Measurements from ENCODE around the gene TRIM17.

TRIM17 gene

DNA sequence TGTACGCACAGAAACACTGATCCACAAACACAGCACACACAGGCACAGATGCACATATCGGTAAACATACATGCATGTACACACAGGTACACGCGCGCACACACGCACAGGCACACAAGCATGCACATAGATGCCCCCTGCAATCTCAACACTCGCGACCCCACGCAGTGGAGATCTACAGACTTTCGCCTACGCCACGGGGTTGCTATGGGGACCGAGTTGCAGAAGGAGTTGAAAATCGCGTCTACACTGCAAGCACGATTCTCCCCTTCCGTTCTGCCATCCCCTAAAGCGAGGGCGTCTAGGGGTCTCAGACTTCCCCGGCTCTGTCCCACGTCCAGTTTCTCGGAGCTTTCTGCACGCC, 826 bp downstream of the TRIM17 start:
- no peak for DNase-seq

DNA sequence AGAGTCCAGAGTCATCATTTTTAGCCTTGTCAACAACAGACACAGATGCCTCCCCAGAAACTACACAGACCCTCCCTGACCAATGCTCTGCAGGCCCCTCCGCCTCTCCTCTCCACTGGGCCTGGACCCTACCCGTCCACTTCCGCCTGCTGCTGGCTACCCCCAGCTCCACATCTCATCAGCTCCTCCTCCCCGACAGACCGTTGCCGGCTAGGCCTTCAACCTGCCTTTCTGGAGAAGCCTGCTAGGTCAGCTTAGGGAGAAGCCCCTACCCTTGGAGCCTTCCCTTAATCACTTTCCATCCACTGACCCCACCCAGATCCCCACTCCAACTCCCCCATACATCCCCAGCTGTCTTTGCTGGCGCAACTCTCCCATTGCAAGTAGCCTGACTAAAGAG, 1.4 kb downstream of the TRIM17 start:
- no peak for DNase-seq

GRCh38 chr1:228414511-228415211, 2.0 kb downstream of the TRIM17 start:
- no peak for DNase-seq

DNA sequence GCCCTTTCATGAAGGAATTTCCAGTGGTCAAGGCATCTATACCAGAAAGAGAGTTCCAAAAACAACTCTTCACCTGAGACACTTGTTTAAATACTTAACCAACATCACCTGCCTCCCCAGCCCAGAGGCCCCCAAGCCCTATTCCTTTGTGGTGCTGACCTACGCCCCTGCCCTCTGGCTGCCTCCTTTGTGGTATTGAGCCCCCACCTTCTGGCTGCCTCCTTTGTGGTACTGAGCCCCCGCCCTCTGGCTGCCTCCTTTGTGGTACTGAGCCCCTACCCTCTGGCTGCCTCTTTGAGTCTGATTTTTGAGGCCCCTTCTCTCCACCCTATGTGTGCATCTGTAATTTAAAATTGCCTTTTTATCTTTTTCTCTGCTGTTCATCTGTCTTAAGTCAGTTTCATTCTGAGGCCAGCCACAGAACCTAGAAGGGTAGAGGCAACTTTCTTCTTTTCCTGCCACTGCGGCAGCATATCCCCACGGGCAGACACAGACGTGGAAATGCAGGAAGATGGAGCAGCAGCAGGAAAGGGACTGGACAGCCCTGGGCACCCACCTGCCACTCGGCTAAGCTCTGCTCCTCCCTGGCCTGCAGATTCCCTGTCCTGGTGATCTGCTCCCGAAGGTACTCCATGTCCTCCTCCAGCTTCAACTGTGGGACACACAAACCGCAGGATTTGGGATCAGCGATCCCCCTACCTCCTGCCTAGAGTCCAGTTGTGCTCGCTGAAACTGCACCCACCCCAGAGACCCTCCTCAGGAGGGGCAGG, 3.2 kb downstream of the TRIM17 start:
- DNase-seq, result no peak

DNA sequence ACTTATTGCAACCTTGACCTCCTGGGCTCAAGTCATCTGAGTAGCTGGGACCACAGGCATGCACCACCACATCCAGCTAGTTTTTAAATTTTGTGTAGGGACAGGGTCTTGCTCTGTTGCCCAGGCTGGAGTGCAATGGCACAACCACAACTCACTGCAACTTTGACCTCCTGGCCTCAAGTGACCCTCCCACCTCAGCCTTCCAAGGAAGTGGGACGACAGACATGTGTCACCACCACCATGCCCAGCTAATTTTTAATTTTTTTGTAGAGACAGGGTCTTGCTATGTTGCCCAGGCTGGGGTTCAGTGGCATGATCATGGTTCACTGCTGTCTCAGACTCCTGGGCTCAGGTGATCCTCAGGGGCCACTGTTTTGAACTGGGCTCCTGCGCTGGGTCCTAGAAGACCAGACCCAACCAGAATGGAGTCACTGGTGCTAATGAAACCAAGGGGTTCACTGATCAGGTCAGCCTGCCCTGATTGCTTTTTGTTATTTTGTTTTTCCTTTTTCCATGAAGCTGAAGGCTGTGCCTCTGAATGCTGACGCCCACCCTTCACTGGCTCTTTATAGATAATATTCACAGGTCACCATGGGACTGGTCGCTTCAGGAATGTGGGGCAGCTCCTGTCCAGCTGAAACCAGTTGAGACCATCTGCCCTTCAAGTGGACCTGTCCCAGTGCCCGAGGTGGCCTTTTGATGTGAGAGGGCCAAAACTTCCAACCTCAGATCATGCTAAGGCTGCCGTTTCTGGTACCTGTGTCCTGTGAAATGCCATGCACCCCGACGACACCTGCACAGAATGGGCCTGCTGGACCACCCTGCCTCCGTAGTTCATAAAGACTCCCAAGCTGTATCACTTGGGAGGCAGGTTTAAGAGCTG, 4.9 kb downstream of the TRIM17 start:
- no peak for DNase-seq

GRCh38 chr1:228411121-228411520, 5.5 kb downstream of the TRIM17 start:
- DNase-seq, result no peak

GRCh38 chr1:228410671-228411070, 6.0 kb downstream of the TRIM17 start:
- no peak for DNase-seq

- peak; percentile 30 for DNase-seq
Observed at GRCh38 chr1:228410015-228410414, 6.6 kb downstream of the TRIM17 start.

GRCh38 chr1:228408869-228409805, 7.5 kb downstream of the TRIM17 start:
- DNase-seq, result no peak

DNA sequence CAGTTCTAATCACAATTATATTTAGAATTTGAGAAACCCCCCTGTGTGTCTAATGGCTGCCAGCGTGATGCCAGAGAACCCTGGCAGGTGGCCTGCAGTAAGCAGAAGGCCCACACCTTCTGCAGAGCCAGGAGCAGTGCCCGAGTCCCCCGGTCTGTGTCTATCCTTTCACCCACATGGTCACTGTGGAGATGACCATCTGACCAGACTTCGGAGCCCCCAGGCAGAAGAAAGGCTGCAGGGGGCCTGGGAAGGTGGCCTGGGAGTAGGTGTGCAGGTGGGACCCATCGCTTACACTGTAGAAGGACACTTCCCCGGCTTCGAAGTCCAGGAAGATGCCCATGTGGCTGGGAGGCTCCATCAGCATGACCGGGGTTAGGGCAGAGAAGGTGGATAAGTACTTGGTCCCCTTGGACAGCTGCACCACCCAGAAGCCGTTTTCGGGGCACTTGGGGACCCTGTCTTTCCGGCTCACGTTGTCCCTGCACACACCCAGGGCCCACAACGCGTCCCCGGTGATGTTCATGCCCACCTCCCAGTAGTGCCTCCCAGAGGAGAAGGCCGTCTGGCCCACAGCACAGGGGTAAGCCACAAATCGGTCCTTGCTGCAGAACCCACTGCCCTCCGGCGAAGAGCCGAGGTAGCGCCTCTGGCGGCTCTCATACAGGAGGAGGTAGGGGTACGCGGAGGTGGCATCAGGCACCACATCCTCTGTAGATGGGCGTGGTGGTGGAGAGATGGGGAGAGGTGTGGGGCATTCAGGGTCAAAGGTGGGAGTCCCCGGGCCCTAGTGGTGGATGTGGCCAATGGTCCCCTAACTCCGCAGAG, 8.4 kb downstream of the TRIM17 start:
- DNase-seq, result no peak

- no peak for DNase-seq
Observed at GRCh38 chr1:228407106-228408040, 9.3 kb downstream of the TRIM17 start.

GRCh38 chr1:228405979-228406228, 10.8 kb downstream of the TRIM17 start:
- no peak for DNase-seq

DNA sequence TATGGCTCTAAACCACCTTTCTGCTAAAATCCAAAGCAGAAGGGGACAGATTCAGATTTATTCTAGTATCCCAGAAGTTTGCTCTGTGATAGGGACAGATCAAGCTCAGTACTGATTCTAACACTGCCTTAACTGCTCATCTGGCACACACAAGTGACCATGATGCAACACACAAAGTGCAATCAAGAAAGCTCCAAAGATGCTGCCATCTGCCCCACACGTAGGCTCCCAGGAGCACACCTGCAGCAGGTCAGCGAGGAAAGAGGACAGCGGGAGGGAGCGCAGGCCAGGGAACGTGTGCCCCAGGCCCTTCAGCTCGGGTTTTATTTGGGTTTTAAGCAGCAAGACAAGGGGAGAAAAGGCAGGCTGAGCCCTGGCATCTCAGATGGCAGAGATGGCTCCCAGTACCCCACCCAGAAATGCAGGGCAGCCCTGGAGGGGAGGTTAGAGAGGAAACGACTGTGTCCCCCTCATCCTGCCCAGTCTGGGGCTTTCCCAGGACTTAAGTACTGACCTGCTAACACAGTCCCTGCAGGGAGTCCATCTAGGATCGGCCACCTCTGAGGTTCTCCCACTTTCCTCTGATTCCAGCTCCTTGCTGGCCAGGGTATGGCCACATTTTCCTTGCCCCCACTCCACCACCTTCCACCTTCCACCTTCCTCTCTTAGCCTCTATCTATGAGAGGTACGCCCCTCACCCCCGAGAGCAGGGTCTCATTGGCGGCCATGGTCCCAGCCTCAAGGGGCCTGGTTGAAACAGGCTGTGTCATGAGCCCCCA, 11.3 kb downstream of the TRIM17 start:
- DNase-seq, result no peak

DNA sequence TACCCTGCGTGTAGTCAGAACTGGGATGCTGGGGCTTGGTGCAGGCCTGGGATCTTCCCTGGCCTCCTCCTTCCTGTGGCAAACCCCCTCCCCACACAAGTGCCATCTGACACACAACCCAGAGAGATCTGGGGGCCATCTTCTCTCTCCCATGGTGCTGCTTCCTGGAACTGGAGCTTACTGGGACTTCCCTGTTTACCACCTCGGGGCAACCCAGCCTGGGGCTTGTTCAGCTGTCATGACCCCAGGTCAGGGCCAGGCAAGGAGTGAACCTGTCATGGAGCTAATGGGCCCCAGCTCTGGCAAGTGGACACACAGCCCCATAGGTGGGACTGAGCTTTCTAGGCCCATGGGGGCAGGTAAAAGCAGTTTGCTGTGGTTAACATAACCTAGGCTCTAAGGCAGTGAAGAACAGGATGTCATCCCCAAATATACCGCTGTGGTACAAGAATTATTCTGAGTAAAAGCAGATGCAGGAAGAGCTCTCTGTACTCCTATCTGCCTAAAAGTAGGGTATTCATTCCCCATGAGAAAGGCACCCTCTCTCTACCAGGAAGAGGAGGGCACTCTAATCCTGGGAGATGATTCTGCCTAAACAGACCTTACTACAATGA, 12.4 kb downstream of the TRIM17 start:
- DNase-seq, result no peak

GRCh38 chr1:228403231-228403631, 13.4 kb downstream of the TRIM17 start:
- DNase-seq, result no peak

DNA sequence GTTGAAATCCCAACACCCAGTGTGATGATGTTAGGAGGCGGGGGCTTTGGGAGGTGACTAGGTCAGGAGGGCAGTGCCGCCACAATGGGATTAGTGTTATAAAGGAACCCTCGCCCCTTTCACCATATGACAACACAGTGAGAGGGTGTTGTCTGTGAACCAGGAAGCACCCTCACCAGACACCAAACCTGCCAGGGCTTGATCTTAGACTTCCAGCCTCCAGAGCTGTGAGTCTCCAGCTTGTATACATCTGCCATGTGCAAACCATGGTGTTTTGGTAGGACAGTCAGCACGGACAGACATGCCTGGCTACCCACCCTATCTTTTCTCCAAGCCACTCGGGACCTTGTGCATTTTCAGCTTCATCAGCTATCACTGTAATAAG, 14.0 kb downstream of the TRIM17 start:
- DNase-seq, result no peak

- DNase-seq, result no peak
Observed at GRCh38 chr1:228401782-228402640, 14.7 kb downstream of the TRIM17 start.

- DNase-seq, result no peak
Observed at GRCh38 chr1:228400692-228401454, 15.8 kb downstream of the TRIM17 start.
